H54 (cell line): ENCODE results near the gene ZFP28.

Experiments
- DNase-seq: peaks from one replicate; pipeline ENCODE4 v3.0.0; 2011; ENCODE audit warnings: low spot score, mixed read lengths; ENCODE audit not compliant: insufficient read length
- FAIRE-seq: peaks from 3 replicates; lab custom pipeline; 2011; peaks lifted over from hg19 to GRCh38; lab: Jason Lieb, UNC
- POLR2A ChIP-seq: IDR thresholded peaks from 2 replicates; pipeline ENCODE4 v1.6.1; 2011; ENCODE audit warnings: low read depth, mild to moderate bottlenecking, low read length

The ZFP28 gene

GRCh38 chr19:56567274-56568120 is 28.7 kb downstream of the ZFP28 start, which contains the start of gene ZNF470:
Gene ZNF470 (plus strand): TSS chr19:56567468. CDS start chr19:56570312, 2,844 bp downstream.
- DNase-seq (peak; percentile 70), FAIRE-seq (no peak)
- TF ChIP-seq POLR2A = peak; percentile 27; the same call in 1 of the 2 replicates

GRCh38 chr19:56572589-56572988 is 33.8 kb downstream of the ZFP28 start:
- FAIRE-seq = no peak
- no peak for TF ChIP-seq POLR2A
- no peak for DNase-seq

- FAIRE-seq (no peak), DNase-seq (no peak)
- no peak for TF ChIP-seq POLR2A
Measured at GRCh38 chr19:56573914-56574313, 35.2 kb downstream of the ZFP28 start.

GRCh38 chr19:56577719-56578602 is 39.2 kb downstream of the ZFP28 start:
- no peak for FAIRE-seq
- DNase-seq = no peak
- no peak for TF ChIP-seq POLR2A

GRCh38 chr19:56594446-56594782 is 55.7 kb downstream of the ZFP28 start:
- DNase-seq (no peak), FAIRE-seq (no peak)
- TF ChIP-seq POLR2A = no peak

GRCh38 chr19:56594783-56595547 is 56.2 kb downstream of the ZFP28 start, which contains the start of gene ZNF71:
Gene ZNF71 (plus strand): TSS chr19:56595302. CDS start chr19:56601559, 6,257 bp downstream.
- FAIRE-seq = no peak
- peak; percentile 78 for TF ChIP-seq POLR2A
- peak; percentile 99 for DNase-seq

GRCh38 chr19:56595548-56595899 is 56.8 kb downstream of the ZFP28 start:
- no peak for TF ChIP-seq POLR2A
- no peak for DNase-seq
- no peak for FAIRE-seq

GRCh38 chr19:56596676-56597075 is 57.9 kb downstream of the ZFP28 start:
- DNase-seq = no peak
- FAIRE-seq = no peak
- TF ChIP-seq POLR2A = no peak

GRCh38 chr19:56597696-56598095 is 58.9 kb downstream of the ZFP28 start:
- FAIRE-seq (no peak), DNase-seq (no peak)
- TF ChIP-seq POLR2A = no peak

- no peak for FAIRE-seq
- no peak for TF ChIP-seq POLR2A
Measured at GRCh38 chr19:56601375-56601774, 62.6 kb downstream of the ZFP28 start.

GRCh38 chr19:56603829-56604228 is 65.1 kb downstream of the ZFP28 start:
- FAIRE-seq (no peak), DNase-seq (no peak)
- no peak for TF ChIP-seq POLR2A

More at GRCh38 chr19:56601375-56601774, 62.6 kb downstream of the ZFP28 start:
- DNase-seq = peak; percentile 74
